Measurements from ENCODE around the gene SCYGR5.
"Not testable (repeated sequence)": the region's sequence is repeated elsewhere in the genome, so short reads cannot be mapped to it uniquely, and the experiment has no call there.

- TF ChIP-seq CTCF, POLR2AphosphoS5, EP300 (IDR thresholded peaks at IDR 0.05): not testable (repeated sequence)
Measured at GRCh38 chr2:227673620-227674019, 7.0 kb downstream of the SCYGR5 start.

All from esophagus muscularis mucosa (tissue), 4 donors.